Activated naive CD4-positive, alpha-beta T cell treated with anti-CD3 and anti-CD28 coated beads, Interleukin-2, amount 50 U/mL, for 24 hours (primary cell): ENCODE results near the gene WDR27.

Source experiments
- H3K27ac Mint-ChIP-seq: one replicate; pipeline ENCODE4 v1.8.0; 2021; ENCODE audit warnings: mild to moderate bottlenecking, mixed read lengths
- H3K27me3 Mint-ChIP-seq: one replicate; pipeline ENCODE4 v1.8.0; 2021; ENCODE audit warnings: mixed read lengths
- H3K36me3 Mint-ChIP-seq: one replicate; pipeline ENCODE4 v1.8.0; 2021; ENCODE audit warnings: mixed read lengths
- H3K4me1 Mint-ChIP-seq: one replicate; pipeline ENCODE4 v1.8.0; 2021; ENCODE audit warnings: mixed read lengths
- H3K4me3 Mint-ChIP-seq: one replicate; pipeline ENCODE4 v1.8.0; 2021; ENCODE audit warnings: mild to moderate bottlenecking, mixed read lengths
- H3K9me3 Mint-ChIP-seq: one replicate; pipeline ENCODE4 v1.8.0; 2021; ENCODE audit warnings: mixed read lengths

Gene WDR27

DNA sequence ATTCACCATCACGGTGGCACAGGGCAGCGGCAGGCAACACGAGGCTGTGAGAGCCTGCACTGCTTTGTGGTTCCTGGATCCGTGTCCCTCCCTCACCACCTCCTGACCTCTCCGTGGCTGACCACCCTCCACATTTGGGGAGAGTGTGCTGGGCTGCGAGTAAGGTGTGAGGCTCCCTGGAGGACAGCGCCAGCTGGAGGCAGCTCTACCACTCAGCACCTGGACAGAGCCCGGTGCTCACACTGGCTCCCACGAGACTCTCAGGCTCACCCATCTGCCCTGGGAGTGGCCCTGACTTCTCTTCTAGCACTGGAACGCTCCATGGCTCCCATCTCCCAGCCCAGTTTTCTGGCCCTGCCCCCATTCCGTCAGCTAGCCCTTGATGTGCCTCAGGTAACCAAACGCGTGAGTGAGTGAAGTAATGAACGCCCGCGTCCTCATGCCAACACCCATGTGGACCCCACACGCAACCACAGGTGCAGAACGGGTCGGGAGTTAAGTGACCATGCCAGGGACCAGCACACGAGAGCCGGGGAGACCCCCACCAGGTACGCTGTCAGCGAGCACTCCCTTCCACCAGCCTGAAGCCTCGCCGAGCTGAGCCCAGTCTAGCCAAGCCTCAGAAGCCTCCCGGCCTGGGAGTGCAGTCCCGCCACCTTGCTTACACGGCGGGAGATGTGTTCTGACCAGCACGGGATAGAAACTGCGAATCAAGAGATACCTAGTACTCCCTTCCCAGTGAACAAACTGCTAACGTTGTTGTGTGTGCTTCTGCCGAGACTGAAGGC lies 137.2 kb downstream of the WDR27 start:
- Mint-ChIP-seq H3K27me3 (peaks cover 3% of the 10 kb centered on the region), H3K9me3 (peaks cover 11% of the 10 kb centered on the region), H3K36me3 (peaks cover 28% of the 10 kb centered on the region), H3K27ac (no peak overlapping the region), H3K4me1 (peaks cover 17% of the 10 kb centered on the region), H3K4me3 (no peak overlapping the region)

DNA sequence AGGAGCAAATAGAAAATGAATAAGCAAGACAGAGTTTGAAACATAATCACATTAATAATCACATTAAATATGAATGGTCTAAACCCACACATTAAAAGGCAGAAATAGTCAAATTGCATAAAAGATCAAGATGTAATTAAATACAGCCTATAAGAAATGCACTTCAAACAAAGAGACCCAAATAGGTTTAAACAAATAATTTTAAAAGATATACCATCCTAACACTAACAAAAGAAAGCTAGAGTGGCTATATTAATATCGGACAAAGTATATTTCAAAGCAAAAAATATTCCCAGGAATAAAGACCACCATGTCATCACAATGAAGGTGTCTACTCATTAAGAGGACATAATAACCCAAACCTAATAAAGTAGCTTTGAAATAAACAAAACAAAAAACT lies 140.2 kb downstream of the WDR27 start:
- peaks cover 33% of the 10 kb centered on the region for H3K36me3 Mint-ChIP-seq
- H3K9me3 Mint-ChIP-seq = peaks cover 11% of the 10 kb centered on the region
- peaks cover 10% of the 10 kb centered on the region for H3K4me1 Mint-ChIP-seq
- H3K4me3 Mint-ChIP-seq = no peak overlapping the region
- H3K27me3 Mint-ChIP-seq = peaks cover 7% of the 10 kb centered on the region
- no peak overlapping the region for H3K27ac Mint-ChIP-seq

DNA sequence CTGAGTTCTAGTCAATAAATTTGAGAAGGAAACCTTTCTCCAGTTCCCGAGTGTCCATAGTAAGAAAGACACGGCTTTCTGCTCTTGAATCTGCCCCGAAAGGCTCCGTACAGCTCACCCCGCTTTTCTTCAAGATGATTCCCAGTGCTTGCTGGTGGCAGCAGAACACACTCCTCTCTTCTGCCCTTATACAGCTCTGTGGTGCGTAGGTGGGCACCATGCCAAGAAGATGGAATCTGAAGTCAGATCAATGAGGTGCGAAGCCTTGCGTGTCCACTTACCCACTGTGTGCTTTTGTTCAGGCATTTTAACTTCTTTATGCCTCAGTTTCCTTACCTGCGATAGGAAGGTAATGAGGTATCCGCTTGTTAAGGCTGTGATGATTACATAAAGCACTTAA lies 142.2 kb downstream of the WDR27 start:
- Mint-ChIP-seq H3K27me3 (peaks cover 7% of the 10 kb centered on the region), H3K9me3 (peaks cover 11% of the 10 kb centered on the region), H3K27ac (no peak overlapping the region), H3K4me3 (no peak overlapping the region), H3K36me3 (peaks cover 32% of the 10 kb centered on the region), H3K4me1 (peaks cover 16% of the 10 kb centered on the region)

DNA sequence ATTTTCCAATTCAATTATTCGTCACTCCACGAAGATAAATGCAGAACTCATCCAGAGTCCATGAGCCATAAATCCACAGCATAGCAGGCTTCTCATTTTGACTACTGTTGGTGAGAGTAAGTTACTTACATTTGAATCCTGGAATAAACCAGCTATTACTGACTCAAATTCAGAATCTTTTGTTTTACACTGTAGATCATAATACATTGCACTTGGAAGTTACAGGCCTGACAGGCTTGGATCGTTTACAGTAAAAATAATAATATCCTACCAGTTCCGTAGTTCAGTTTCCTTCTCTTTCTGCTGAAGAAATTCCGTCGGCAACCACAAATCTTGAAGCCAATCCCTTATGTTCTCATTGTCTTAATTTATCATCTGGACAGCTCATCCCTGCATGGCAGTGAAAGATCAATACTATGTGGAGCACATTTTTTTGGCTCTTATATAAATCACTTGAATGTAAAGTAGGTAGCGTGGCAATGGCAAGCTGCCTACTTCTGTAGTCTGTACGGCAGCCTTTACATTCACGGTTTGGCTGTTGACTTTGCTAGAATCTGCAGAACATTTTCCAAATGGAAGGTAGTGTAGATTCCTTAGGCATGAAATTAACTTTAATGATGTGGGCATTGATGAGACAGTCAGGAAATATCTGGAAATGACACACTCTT lies 142.9 kb downstream of the WDR27 start:
- peaks cover 7% of the 10 kb centered on the region for H3K27me3 Mint-ChIP-seq
- H3K4me3 Mint-ChIP-seq = no peak overlapping the region
- peaks cover 11% of the 10 kb centered on the region for H3K9me3 Mint-ChIP-seq
- H3K4me1 Mint-ChIP-seq = peaks cover 16% of the 10 kb centered on the region
- no peak overlapping the region for H3K27ac Mint-ChIP-seq
- peaks cover 31% of the 10 kb centered on the region for H3K36me3 Mint-ChIP-seq

DNA sequence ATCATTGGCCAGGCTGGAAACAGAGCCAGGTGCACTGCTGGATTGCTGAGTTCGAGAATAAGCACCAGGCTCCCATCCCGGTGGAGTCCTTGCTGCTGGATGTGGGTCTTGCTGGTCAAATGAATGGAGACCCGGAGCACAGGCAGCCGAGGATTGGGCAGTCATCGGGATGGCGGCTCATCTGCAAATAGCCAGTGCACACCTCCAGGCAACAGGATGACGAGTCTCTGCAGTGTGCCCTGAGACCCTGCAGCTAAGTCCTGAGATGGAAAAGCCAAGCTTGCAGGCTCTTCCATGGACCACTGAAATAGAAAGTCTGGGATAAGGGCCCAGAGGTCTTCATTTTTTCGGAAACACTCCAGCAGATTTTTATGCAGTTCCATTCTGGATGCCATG lies 143.5 kb downstream of the WDR27 start:
- Mint-ChIP-seq H3K4me3 (no peak overlapping the region), H3K27me3 (peaks cover 7% of the 10 kb centered on the region), H3K36me3 (peaks cover 30% of the 10 kb centered on the region)

DNA sequence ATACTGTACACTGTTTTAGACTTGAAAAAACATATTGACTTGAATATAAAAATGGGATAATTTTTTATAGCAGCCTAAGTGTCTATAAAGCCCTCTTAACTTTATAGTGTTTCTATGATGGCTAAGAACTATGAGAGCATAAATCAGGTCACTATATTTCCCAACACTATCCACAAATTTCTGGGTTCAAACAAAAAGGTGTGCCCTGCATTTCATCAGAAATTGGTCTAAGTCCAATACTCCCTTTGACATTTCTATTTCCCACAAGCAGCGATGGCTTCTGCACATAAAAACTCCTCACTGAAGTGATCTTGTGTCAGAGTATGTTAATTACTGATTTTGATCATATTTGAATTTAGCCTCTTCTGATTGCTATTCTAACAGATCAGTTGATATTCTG lies 143.9 kb downstream of the WDR27 start:
- Mint-ChIP-seq H3K27me3 (peaks cover 7% of the 10 kb centered on the region), H3K4me3 (no peak overlapping the region), H3K36me3 (peaks cover 29% of the 10 kb centered on the region), H3K27ac (no peak overlapping the region), H3K9me3 (peaks cover 11% of the 10 kb centered on the region), H3K4me1 (peaks cover 16% of the 10 kb centered on the region)

More for the DNA sequence above, 143.5 kb downstream of the WDR27 start:
- Mint-ChIP-seq H3K9me3 (peaks cover 11% of the 10 kb centered on the region), H3K4me1 (peaks cover 16% of the 10 kb centered on the region), H3K27ac (no peak overlapping the region)

DNA sequence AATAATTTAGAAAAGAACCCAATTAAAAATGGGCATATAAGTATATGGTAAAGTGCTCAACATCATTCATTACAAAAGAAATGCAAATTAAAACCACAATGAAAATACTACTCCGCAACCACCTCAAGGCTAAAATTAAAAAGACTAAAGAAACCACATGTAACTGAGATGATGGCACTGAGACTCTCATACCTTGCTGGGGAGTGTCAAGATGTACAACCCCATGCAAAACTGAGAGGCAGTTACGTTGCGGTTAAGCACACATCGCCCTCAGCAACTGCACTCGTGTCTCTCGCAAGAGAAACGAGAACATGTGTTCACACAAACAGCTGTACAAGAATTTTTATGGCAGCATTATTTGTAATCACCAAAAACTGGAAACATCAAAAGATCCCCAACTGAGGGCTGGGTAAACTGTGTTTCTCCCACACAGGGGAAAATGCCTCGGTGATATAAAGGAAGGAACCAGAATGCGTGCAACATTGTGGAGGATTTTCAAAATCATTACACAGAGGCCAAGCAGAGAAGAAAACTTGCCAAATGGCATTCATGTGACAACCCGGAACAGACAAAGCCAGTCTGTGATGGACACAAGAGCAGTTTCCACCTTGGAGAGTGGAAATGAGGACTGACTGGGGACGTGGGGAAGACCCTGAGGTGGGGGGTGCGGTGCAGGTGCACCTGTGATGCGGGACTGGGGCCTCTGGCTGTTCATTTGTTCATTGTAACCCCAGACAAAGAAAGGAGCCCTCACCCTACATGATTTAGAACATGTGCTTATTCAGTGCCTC lies 144.9 kb downstream of the WDR27 start:
- Mint-ChIP-seq H3K27ac (no peak overlapping the region), H3K36me3 (peaks cover 20% of the 10 kb centered on the region), H3K27me3 (peaks cover 4% of the 10 kb centered on the region), H3K4me1 (peaks cover 16% of the 10 kb centered on the region), H3K9me3 (peaks cover 10% of the 10 kb centered on the region), H3K4me3 (peak overlapping the region; percentile 27)

DNA sequence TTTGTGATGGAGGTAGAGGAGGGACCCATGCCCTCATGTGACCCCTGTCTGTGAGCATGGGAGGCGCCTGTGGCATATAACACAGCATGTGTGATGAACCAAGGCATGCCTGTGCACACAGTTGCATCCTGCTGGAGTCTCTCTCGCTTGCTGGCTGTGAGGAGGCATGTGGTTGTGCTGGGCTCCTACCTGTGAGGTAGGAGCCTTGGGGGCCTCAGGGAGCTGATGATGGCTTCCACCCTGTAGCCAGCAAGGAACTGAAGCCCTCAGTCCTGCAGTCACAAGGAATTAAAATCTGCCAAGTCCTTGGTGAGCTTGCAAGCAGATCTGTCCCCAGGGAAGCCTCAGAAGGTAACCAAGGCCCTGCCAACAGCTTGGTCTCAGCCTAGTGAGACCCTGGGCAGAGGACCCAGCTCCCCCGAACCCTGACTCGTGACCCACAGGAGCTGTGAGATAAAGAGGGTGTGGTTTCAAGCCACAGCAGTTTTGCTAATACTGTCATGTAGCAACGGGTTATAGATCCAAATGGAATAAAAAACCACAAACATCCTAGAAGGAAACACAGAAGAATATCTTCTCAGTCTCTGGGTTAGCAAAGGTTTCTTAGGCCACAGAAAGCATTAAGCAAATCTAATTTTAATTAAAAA lies 145.7 kb downstream of the WDR27 start:
- H3K27ac Mint-ChIP-seq = no peak overlapping the region
- peaks cover 4% of the 10 kb centered on the region for H3K27me3 Mint-ChIP-seq
- no peak overlapping the region for H3K4me3 Mint-ChIP-seq

DNA sequence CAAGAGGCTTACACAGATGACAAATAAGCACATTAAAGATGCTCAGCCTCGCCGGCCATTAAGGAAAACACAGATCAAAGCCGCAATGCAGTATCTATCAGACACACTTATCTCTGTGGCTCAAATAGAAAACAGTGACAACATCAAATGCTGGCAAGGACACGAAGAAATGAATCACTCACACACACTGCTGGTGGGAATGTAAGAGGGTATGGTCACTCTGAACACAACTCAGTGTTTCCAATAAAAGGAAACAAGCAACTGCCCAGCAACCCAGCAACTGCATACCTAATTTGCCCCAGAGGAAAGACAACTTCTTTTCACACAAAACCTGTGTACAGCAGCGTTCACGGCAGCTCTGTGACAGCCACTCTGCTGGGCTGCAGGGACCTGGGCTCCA lies 155.8 kb downstream of the WDR27 start:
- no peak overlapping the region for H3K4me3 Mint-ChIP-seq
- H3K4me1 Mint-ChIP-seq = no peaks in the 10 kb centered on the region
- H3K27me3 Mint-ChIP-seq = no peaks in the 10 kb centered on the region
- H3K9me3 Mint-ChIP-seq = peaks cover 9% of the 10 kb centered on the region
- H3K36me3 Mint-ChIP-seq = peaks cover 13% of the 10 kb centered on the region
- H3K27ac Mint-ChIP-seq = no peak overlapping the region

More for the DNA sequence above, 145.7 kb downstream of the WDR27 start:
- H3K36me3 Mint-ChIP-seq = peaks cover 13% of the 10 kb centered on the region
- H3K4me1 Mint-ChIP-seq = peaks cover 16% of the 10 kb centered on the region
- peaks cover 2% of the 10 kb centered on the region for H3K9me3 Mint-ChIP-seq

DNA sequence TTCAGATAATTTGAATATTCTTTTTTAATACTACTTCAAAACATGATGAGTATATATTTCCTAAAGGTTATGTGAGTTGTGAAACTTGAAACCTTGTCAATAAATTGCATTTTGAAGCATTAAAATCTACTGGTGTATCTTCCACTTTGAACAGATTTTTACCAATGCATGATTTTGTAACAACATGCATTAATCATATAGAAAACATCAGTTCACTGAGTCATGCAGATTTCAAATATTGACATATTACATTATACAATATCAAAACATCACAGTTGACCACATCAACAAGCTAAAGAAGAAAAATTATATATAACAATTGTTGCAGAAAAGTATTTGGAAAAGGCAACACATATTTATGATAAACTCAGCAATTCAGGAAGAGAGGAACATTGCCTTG lies 158.1 kb downstream of the WDR27 start:
- Mint-ChIP-seq H3K36me3 (peaks cover 10% of the 10 kb centered on the region), H3K27ac (no peak overlapping the region), H3K27me3 (no peaks in the 10 kb centered on the region), H3K4me1 (no peaks in the 10 kb centered on the region), H3K9me3 (peaks cover 5% of the 10 kb centered on the region), H3K4me3 (no peak overlapping the region)

DNA sequence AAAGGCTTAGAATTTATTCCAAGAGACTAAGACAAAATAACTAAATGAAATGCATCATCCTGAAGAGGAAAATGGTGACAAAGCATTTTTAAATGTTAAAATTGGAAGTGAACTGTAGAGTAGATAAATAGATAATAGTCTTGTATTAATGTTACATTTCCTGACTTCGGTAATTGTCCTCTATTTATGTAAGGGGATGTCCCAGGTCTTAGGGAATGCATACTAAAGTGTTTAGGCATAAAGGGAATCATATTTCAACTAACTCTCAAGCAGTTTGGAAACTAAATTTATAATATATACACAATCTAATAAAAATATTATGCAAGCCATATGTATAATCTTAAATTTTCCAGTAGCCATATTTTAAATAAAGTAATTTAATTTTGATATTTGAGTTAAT lies 159.3 kb downstream of the WDR27 start:
- H3K27ac Mint-ChIP-seq = no peak overlapping the region

DNA sequence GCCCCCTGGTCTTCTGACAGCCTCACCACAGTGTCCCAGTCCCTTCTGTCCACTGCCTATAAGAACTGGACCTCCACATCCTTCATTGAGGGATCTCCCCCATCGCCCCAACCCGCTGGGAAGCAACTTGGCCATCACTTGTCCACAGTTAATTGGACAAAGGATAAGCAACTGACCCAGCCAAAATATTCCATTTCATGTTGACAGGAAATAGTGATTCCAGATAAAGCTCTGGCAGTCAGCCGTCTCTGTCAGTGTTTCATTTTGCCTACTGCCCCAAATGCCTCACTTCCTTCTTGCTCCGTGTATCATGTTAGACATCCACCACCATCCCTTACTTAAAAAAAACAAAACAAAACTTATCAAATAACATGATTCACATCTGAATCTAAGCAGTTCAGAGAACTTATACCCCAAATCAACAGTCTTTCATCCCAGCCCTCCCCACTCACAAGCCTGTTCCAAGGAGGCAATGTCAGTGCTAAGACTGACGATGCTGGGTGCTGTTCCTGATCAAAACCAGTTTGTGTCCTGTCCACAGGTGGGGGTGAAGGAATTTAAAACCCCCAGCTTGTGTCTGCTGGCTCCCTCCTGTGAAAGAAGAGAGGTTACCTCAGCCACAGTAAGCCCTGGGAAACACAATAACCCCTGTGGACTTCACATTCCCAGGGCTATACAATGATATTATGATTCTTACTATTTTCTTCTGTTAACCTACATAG lies 162.5 kb downstream of the WDR27 start:
- H3K9me3 Mint-ChIP-seq = peaks cover 13% of the 10 kb centered on the region
- no peaks in the 10 kb centered on the region for H3K27me3 Mint-ChIP-seq
- no peak overlapping the region for H3K4me3 Mint-ChIP-seq
- peaks cover 14% of the 10 kb centered on the region for H3K36me3 Mint-ChIP-seq
- no peaks in the 10 kb centered on the region for H3K4me1 Mint-ChIP-seq
- H3K27ac Mint-ChIP-seq = no peak overlapping the region

More for the DNA sequence above, 159.3 kb downstream of the WDR27 start:
- Mint-ChIP-seq H3K4me1 (no peaks in the 10 kb centered on the region), H3K27me3 (no peaks in the 10 kb centered on the region), H3K9me3 (peaks cover 1% of the 10 kb centered on the region), H3K36me3 (peaks cover 7% of the 10 kb centered on the region), H3K4me3 (no peak overlapping the region)

DNA sequence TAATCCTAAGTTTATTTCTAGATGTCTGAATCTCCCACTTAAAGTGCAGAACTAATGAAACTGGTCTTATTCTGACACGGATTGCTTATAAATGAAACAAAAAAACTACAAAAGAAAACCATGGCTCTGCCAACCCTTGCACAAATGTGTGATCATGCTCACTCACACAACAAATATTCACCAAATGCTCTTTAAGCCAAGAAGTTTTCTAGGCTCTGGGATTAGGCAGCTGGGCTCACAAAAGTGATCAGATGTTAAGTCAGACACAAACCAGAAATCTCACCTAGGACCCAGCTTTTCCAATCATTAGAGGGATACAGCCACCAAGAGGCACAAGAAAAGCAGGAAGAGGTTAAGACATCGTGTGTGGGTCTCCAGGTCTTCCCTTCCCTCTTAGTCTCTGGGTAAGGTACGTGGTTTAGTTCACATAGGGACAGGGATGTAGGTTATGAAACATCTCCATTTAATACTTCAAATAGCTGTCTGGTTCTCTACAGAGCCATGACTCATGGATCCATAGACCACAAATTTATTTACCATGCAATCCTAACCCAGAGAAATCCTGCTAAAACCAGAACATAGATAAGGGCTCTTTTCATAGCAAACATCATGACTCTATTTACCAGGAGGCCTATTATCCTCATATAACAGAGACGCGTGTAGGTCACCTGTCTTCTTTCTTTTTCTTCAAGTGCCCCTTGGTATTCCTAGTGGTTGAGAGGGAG lies 165.2 kb downstream of the WDR27 start:
- no peaks in the 10 kb centered on the region for H3K4me1 Mint-ChIP-seq
- no peak overlapping the region for H3K27ac Mint-ChIP-seq
- no peaks in the 10 kb centered on the region for H3K27me3 Mint-ChIP-seq
- no peak overlapping the region for H3K4me3 Mint-ChIP-seq
- H3K36me3 Mint-ChIP-seq = peaks cover 20% of the 10 kb centered on the region
- H3K9me3 Mint-ChIP-seq = peaks cover 17% of the 10 kb centered on the region

DNA sequence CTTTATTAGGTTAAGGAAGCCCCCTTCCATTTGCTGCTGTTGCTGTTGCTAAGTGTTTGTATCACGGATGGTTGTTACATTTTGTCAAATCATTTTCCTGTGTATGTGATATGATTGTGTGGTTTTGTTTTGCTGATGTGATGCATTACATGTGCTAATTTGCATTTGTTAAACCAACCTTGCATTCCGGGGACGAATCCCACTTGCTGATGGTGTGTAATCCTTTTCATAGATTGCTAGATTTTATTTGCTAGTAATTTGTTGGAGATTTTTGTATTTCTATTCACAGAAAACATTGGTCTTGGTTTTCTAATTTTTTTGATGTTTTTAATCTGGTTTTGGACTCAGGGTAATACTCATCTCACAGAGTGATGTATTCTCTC lies 167.8 kb downstream of the WDR27 start:
- peaks cover 20% of the 10 kb centered on the region for H3K36me3 Mint-ChIP-seq
- H3K27me3 Mint-ChIP-seq = no peaks in the 10 kb centered on the region
- peaks cover 17% of the 10 kb centered on the region for H3K9me3 Mint-ChIP-seq
- H3K4me3 Mint-ChIP-seq = no peak overlapping the region
- H3K4me1 Mint-ChIP-seq = peaks cover 16% of the 10 kb centered on the region
- no peak overlapping the region for H3K27ac Mint-ChIP-seq
